Central memory CD8-positive, alpha-beta T cell (primary cell): Measurements from ENCODE around the gene NAV3.
"Not testable (repeated sequence)": the region's sequence is repeated elsewhere in the genome, so short reads cannot be mapped to it uniquely, and the experiment has no call there.

ENCODE experiments used
- ATAC-seq: fragments of 150-1000 bp; cut with Tn5 transposase; replicated peaks from 2 replicates; pipeline ENCODE4 v1.10.0; 2022; ENCODE audit warnings: mild to moderate bottlenecking, moderate FRiP score, moderate number of reproducible peaks; ENCODE audit not compliant: poor library complexity, severe bottlenecking; ENCODE audit errors: extremely low read depth
- DNase-seq, 2 donors: peaks; one replicate each; pipeline ENCODE4 v3.0.0; 2021; ENCODE audit warnings: low spot score in 2 of 2
- H3K27ac Mint-ChIP-seq: one replicate; pipeline ENCODE4 v1.8.0; 2022; ENCODE audit warnings: low read depth, mild to moderate bottlenecking, moderate library complexity, mixed read lengths
- H3K27me3 Mint-ChIP-seq: one replicate; pipeline ENCODE4 v1.8.0; 2022; ENCODE audit warnings: mixed read lengths
- H3K36me3 Mint-ChIP-seq: one replicate; pipeline ENCODE4 v1.8.0; 2022; ENCODE audit warnings: mild to moderate bottlenecking, moderate library complexity, mixed read lengths; ENCODE audit not compliant: insufficient read depth
- H3K4me1 Mint-ChIP-seq: one replicate; pipeline ENCODE4 v1.8.0; 2022; ENCODE audit warnings: mixed read lengths
- H3K4me3 Mint-ChIP-seq: one replicate; pipeline ENCODE4 v1.8.0; 2022; ENCODE audit warnings: mild to moderate bottlenecking, moderate library complexity, mixed read lengths
- H3K9me3 Mint-ChIP-seq: one replicate; pipeline ENCODE4 v1.8.0; 2022; ENCODE audit warnings: mixed read lengths

The NAV3 gene

GRCh38 chr12:78244916-78245507 is 414.3 kb downstream of the NAV3 start:
- no peak overlapping the region for H3K27ac Mint-ChIP-seq
- no peak for ATAC-seq

GRCh38 chr12:78248321-78248720 is 417.6 kb downstream of the NAV3 start:
- H3K27me3 Mint-ChIP-seq = no peaks in the 10 kb centered on the region
- H3K27ac Mint-ChIP-seq = no peak overlapping the region
- H3K36me3 Mint-ChIP-seq = peaks cover 2% of the 10 kb centered on the region
- no peak overlapping the region for H3K4me3 Mint-ChIP-seq
- no peaks in the 10 kb centered on the region for H3K4me1 Mint-ChIP-seq
- H3K9me3 Mint-ChIP-seq = peaks cover 29% of the 10 kb centered on the region
- no peak for DNase-seq
- ATAC-seq = no peak

More at GRCh38 chr12:78244916-78245507, 414.3 kb downstream of the NAV3 start:
- Mint-ChIP-seq H3K27me3 (no peaks in the 10 kb centered on the region), H3K9me3 (peaks cover 26% of the 10 kb centered on the region), H3K4me3 (no peak overlapping the region), H3K36me3 (no peaks in the 10 kb centered on the region), H3K4me1 (no peaks in the 10 kb centered on the region)
- DNase-seq = no peak

GRCh38 chr12:78249578-78249977 is 418.9 kb downstream of the NAV3 start:
- Mint-ChIP-seq H3K9me3 (peaks cover 34% of the 10 kb centered on the region), H3K27ac (no peak overlapping the region), H3K4me3 (no peak overlapping the region), H3K36me3 (peaks cover 2% of the 10 kb centered on the region), H3K4me1 (no peaks in the 10 kb centered on the region), H3K27me3 (no peaks in the 10 kb centered on the region)
- ATAC-seq = no peak
- no peak for DNase-seq

- not testable (repeated sequence) for H3K4me1 Mint-ChIP-seq, H3K27me3 Mint-ChIP-seq, H3K4me3 Mint-ChIP-seq, DNase-seq, ATAC-seq, H3K27ac Mint-ChIP-seq, H3K36me3 Mint-ChIP-seq
- peaks cover 32% of the 10 kb centered on the region for H3K9me3 Mint-ChIP-seq
Measured at GRCh38 chr12:78257662-78258061, 427.0 kb downstream of the NAV3 start.

DNA sequence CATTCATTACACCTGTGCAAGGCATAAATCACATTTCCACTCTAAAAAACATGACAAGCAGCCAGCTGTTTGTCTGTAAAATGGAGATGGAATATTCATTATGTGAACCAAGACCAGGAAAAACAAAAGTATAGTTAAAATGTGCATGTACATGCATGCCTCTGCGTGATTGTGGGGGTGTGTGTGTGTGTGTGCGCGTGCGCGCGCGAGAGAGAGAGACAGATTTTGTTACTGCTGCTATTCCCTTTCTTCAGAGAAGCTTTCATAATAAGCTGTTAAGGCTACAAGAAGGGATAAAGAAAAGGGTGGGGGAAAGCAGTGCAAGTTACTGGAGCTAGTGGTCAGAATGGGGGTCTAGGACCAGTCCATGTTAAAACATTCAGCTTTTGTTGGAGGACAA is 430.3 kb downstream of the NAV3 start:
- no peaks in the 10 kb centered on the region for H3K4me1 Mint-ChIP-seq
- H3K27me3 Mint-ChIP-seq = no peaks in the 10 kb centered on the region
- peaks cover 2% of the 10 kb centered on the region for H3K36me3 Mint-ChIP-seq
- no peak overlapping the region for H3K4me3 Mint-ChIP-seq
- no peak for DNase-seq
- ATAC-seq = no peak
- H3K27ac Mint-ChIP-seq = no peak overlapping the region
- peaks cover 31% of the 10 kb centered on the region for H3K9me3 Mint-ChIP-seq

DNA sequence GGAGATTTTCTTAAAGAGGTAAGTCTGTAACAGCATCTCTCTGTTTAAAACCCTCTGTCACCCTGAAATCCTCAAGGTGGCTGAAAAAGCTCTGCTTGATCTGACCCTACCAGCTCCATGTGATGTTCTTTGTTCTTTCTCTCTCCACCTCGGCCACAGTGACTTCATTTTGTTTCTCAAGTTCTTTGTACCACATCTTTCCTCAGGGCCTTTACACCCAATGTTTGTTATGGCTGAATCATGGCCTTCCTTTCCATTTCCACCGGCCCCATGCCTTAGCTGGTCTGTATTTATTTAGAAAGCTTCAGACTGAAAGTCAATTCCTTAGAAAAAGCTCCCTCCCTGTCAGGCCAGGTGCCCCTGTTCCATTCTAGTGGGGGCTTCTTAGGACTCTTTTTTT is 431.2 kb downstream of the NAV3 start:
- ATAC-seq (no peak), DNase-seq (no peak)
- H3K4me1 Mint-ChIP-seq = no peaks in the 10 kb centered on the region

More for the DNA sequence above, 431.2 kb downstream of the NAV3 start:
- no peak overlapping the region for H3K27ac Mint-ChIP-seq
- no peaks in the 10 kb centered on the region for H3K27me3 Mint-ChIP-seq
- no peak overlapping the region for H3K4me3 Mint-ChIP-seq
- H3K36me3 Mint-ChIP-seq = peaks cover 2% of the 10 kb centered on the region
- peaks cover 26% of the 10 kb centered on the region for H3K9me3 Mint-ChIP-seq
